HG03159 (cell line): ENCODE measurements around the gene TRIM65.

ENCODE experiments used
- ATAC-seq: cut with Tn5 transposase; IDR thresholded peaks from one replicate; pipeline ENCODE4 v1.9.1; 2021; ENCODE audit warnings: mild to moderate bottlenecking, moderate library complexity; ENCODE audit not compliant: unreplicated experiment

The TRIM65 gene

GRCh38 chr17:75896415-75897159, at the start of gene TRIM65:
Gene TRIM65, minus strand, starts transcription at chr17:75896951. Its CDS starts 14 bp downstream, at chr17:75896937.
- ATAC-seq: peak; percentile 61

DNA sequence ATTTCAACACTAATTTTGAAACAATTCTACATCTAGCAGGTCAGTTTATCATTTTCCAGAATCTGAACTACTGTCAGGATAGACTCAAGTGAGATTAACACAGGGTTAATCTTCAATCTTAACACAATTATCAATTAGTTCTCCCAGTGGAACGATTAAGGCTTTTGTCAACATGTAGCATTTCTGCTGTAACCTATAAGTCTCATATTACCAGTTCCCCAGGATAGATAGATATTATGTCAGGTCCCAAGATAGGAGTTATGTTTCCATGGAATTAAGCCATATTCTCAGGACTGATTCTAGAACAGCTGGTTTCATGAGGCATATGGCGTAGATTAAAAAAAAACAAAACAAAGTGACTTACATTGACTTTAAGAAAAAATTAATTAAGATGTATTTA, 48.5 kb upstream of the TRIM65 start:
- ATAC-seq: no peak

- no peak for ATAC-seq
Measured at GRCh38 chr17:75943491-75943890, 46.7 kb upstream of the TRIM65 start.

DNA sequence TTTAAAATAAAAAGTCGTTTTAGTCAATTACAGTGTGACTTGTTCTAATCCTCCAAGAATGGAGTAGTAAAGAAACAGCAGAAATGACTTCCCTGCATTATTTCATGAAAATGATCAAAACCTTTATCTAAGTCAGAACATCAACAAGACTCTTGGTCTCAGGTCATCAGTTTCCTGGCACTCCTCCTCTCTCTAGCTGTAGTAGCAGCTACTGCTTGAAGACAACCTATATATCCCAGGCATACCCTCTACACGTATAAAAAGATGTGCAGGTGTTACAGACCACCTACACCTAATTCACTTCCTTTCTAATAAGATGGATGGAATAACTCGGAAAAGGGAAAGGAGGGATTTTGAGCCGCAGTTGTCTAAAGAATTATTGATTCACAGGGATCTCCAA, 45.7 kb upstream of the TRIM65 start:
- ATAC-seq: no peak

DNA sequence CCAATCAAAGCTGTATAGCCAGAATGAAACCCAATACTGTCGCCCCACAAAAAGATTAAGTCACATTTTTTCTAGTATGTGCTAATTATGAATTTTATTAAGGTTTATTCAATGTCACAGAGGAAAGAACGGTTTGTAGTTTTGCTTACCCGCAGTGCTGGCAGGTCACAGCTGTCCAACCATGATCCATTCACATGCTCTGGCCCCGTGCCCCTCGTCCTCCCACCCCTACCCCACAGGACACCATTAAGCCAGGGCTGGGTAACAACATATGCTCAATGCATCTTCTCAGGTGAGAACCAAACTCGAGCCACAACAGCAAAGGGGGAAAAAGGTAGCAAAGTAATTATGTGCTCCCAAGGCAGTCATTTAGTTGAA, 44.7 kb upstream of the TRIM65 start:
- ATAC-seq: no peak

DNA sequence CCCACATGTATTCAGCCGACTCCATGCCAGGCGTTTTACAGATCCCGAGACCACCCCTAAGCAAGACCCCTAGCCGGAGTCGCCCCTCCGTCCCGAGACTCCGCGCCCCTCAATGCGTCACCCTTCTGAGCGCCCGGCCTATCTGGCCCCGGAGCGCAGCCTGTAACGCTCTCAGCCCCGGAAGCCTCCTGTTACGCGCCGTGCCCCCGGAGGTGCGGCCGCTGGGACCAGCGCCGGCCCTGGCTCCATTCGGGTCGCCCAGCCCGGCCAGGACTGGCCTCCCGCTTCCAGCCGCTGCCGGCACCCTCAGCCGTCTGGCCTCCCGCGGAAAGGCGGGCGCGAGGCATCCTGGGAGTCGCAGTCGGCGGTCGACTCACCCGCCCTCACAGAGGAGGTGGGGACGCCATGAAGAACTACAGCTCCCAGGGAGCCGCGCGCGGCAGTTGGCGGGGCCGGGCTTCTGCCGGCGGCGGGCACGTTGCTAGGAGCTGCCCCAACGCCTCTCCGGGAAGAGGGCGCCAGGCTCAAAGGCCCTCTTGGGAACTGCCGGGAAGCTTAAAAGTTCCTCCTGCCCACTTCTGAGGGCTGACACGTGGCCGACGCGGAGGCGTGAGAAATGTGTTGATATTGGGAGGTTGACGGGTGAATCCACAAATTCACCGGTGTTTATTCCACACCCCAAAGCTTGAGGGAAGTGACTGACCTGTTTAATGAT, 44.1 kb upstream of the TRIM65 start, which contains the start of gene FBF1:
TSS of gene FBF1 (minus strand) at position 316 of the 715 bp plus-strand sequence. CDS start 2,893 bp downstream, outside the sequence.
- peak; percentile 87 for ATAC-seq

GRCh38 chr17:75937652-75938051, 40.9 kb upstream of the TRIM65 start:
- no peak for ATAC-seq

DNA sequence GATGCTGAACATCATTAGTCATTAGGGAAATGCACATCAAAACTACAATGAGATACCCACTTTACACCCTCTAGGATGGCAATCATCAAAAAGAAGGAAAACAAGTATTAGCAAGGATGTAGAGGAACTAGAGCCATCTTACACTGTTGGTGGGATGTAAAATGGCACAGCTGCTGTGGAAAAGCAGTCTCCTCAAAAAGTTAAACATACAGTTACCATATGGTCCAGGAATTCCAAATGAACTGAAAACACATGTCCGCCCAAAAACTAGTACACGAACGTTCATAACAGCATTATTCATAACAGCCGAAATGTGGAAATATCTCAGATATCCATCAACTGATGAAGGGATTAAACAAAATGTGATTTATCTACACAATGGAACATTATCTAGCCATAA, 37.1 kb upstream of the TRIM65 start:
- no peak for ATAC-seq

DNA sequence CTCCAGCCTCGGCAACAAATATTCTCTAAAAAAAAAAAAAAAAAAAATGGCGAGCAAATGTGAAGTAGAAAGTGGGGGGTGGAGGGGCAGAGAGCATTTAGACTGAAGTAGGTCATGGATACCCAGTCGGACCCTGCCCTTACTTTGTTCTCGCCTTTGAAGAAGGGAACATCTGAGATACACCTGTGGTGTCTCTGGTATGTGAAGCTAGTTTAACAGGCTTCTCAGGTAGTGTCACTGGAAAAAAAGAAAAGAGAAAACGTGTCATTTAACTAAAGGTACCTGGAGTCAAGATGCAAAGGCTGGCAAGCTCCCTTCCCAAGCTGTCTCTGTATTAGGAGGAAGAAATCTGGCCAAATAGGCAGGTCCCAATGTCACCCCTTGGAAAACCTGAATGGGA, 36.1 kb upstream of the TRIM65 start:
- ATAC-seq: no peak

GRCh38 chr17:75931062-75931461, 34.3 kb upstream of the TRIM65 start:
- ATAC-seq: no peak

GRCh38 chr17:75927286-75927922, 30.7 kb upstream of the TRIM65 start:
- ATAC-seq: no peak

GRCh38 chr17:75926456-75926855, 29.7 kb upstream of the TRIM65 start:
- no peak for ATAC-seq

DNA sequence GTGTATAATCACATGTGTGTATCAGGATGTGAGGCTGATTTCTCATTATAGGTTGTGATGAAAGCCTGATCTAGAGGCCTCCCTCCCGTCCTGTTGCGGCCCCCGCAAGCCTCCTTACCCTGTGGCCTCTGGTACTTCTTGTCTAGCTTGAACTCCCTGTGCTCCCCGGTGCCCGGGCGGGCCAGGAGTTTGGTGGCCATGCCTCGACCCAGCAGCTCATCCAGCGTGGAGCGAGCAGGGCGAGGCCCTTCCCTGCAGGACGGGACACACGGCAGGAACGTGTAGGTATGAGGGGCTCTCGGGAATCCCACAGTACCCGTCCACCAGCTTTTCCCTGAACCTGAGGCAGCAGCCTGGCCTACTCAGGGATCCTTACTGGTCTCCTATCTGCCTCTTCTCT, 29.2 kb upstream of the TRIM65 start:
- no peak for ATAC-seq

- ATAC-seq: no peak
Measured at GRCh38 chr17:75925103-75925502, 28.4 kb upstream of the TRIM65 start.

GRCh38 chr17:75922963-75923874, 26.5 kb upstream of the TRIM65 start:
- no peak for ATAC-seq

- ATAC-seq: no peak
Measured at GRCh38 chr17:75922173-75922961, 25.6 kb upstream of the TRIM65 start.

DNA sequence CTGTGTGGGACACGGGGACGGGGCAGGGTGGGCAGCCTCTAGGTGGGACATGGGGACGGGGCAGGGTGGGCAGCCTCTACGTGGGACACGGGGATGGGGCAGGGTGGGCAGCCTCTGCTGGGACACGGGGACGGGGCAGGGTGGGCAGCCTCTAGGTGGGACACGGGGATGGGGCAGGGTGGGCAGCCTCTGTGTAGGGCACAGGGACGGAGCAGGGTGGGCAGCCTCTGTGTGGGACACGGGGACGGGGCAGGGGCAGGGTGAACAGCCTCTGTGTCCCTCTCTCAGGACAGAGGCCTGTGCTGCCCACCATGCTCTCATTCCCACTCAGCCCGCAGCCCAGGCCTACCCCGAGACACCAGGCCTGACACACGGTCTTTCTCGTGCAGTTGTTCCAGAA, 24.8 kb upstream of the TRIM65 start:
- no peak for ATAC-seq

DNA sequence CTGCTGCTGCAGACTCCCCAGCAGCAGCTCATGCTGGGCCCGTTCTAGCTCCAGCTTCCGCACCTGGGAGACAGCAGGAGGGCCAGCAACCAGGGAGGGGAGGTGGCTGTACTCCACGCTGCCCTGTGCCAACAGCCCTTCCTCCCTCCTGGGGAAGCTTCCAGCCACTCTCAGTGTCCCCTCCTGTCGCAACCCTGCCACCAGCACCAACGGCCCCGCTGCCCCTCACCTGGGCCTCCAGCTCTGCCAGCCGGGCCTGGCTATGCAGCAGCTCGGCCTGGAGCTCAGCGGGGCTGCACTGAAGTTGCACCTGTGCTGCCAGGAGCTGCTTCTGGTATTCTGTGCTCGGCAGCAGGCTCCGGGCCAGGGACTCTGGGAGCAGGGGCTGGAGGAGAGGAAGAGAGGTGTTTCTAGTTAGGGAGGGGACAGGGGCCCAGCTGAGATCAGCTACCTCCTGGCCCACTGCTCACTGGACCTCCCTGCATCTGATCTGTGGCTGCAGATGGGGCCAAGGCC, 23.4 kb upstream of the TRIM65 start:
- ATAC-seq: no peak

GRCh38 chr17:75919611-75920010, 22.9 kb upstream of the TRIM65 start:
- no peak for ATAC-seq

GRCh38 chr17:75917917-75918445, 21.2 kb upstream of the TRIM65 start:
- no peak for ATAC-seq
